ENCODE data around the gene ZNF341. TPM values are rescaled to one million over a fixed set of nuclear protein-coding genes. Genes with fewer than 3 reads are reported as not detected.

ZNF341 gene
- total and polyA plus RNA-seq, 3 experiments from 2014 or later = 2.6 to 5.0 (median 4.5) TPM

DNA sequence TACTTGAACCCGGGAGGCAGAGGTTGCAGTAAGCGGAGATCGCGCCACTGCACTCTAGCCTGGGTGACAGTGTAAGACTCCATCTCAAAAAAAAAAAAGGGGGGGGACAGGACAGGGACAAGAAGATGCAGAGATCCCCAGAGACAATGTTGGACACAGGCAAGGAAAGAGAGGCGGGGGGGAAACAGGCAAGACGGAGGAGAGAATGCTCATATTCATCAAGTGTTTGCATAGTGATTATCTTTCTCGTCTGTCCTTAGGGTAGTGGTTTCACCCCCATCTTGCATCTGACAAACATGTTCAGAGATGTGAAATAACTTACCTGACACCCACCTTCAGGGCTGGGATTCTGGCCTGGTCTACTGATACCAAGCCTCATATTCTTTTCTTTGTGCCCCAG lies 108.4 kb downstream of the ZNF341 start:
- DNase-seq = no peak
- POLR2A ChIA-PET = interaction anchor here (0.7 kb wide), 1 partner anchor 350 kb away, joined by 5 read pairs; no protein-coding TSS in a partner anchor
- Mint-ChIP-seq H3K4me3 (peak overlapping the region in 1 of 7 donors; percentile 3), H3K4me1 (peaks cover 83 to 97% (median 92%) of the 10 kb centered on the region in 3 donors), H3K9me3 (no peaks in the 10 kb centered on the region), H3K36me3 (peaks cover 0 to 11% (median 4%) of the 10 kb centered on the region in 3 donors), H3K27me3 (no peaks in the 10 kb centered on the region), H3K27ac (peak overlapping the region in 1 of 8 donors; percentile 45)
- peaks cover 66% of the 10 kb centered on the region for H3K4me1 ChIP-seq (ENCODE audit: insufficient read depth, low read length)
- H3K9me3 ChIP-seq (ENCODE audit: low read length) = no peaks in the 10 kb centered on the region
- H3K27ac ChIP-seq (ENCODE audit: low read depth, low read length) = no peak overlapping the region
- no peaks in the 10 kb centered on the region for H3K36me3 ChIP-seq (ENCODE audit: insufficient read depth, low read length)
- CTCF ChIA-PET = no interaction called here
- H3K27me3 ChIP-seq (ENCODE audit: insufficient read depth, low read length, poor library complexity, severe bottlenecking) = no peaks in the 10 kb centered on the region
- H3K4me3 ChIP-seq (ENCODE audit: low read length) = no peak overlapping the region

DNA sequence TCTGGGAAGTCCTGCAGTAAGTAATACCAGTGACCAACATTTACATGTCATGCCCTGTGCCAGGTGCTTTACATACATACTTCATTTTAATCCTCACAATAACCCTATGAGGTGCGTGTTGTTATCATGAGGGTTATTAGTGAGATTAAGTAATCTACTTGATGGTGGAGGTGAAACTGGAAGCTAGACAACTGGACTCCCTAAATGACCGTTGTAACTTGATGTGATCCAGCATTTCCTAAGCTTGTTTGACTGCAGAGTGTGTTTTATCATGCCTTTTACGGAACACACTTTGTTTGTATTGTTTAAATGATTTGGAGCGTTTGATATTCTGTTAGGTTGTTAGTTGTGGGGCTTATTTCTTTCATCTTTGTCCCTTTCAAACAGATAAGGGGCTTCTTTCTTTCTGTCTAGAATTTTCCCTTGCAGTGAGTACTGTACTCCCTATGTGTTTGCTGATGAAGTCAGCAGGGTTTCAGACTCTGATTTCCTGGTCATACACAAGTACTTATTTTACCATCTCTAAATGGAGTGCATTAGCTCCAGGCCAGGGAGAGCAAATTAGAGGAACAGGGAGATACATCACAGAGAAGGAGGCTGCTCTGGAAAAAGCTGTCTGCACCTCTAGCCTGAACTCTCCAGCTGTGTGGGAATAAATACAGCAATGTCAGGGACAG lies 109.1 kb downstream of the ZNF341 start:
- peaks cover 0 to 7% (median 0%) of the 10 kb centered on the region in 3 donors for H3K36me3 Mint-ChIP-seq
- Histone ChIP-seq H3K36me3 (ENCODE audit: insufficient read depth, low read length) (no peaks in the 10 kb centered on the region), H3K27me3 (ENCODE audit: insufficient read depth, low read length, poor library complexity, severe bottlenecking) (no peaks in the 10 kb centered on the region), H3K4me3 (ENCODE audit: low read length) (no peak overlapping the region), H3K27ac (ENCODE audit: low read depth, low read length) (no peak overlapping the region), H3K9me3 (ENCODE audit: low read length) (no peaks in the 10 kb centered on the region), H3K4me1 (ENCODE audit: insufficient read depth, low read length) (peaks cover 66% of the 10 kb centered on the region)
- ChIA-PET POLR2A (no interaction called here), CTCF (no interaction called here)
- H3K27me3 Mint-ChIP-seq = no peaks in the 10 kb centered on the region
- H3K27ac Mint-ChIP-seq = peak overlapping the region in 3 of 8 donors; percentile 14 to 45 (median 32)
- no peaks in the 10 kb centered on the region for H3K9me3 Mint-ChIP-seq
- peaks cover 83 to 97% (median 92%) of the 10 kb centered on the region in 3 donors for H3K4me1 Mint-ChIP-seq
- DNase-seq = no peak
- peak overlapping the region in 1 of 7 donors; percentile 3 for H3K4me3 Mint-ChIP-seq

DNA sequence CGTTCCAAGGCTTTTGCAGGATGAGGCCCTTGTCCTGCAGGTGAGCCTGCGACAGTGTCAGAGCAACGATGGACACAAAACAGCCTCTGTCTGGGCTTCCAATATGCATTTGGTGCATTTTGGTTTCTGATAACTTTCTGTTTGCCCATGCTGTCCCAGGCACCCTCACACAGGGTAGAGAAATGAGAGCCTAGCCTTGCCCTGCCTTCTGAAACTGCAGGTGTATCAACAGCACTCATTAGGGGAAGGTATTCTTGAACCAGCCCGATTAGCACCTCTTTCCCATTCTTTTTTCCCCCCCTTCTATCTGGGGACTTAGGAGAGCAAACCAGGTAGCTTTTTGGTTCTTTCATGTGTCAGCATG lies 109.6 kb downstream of the ZNF341 start:
- Histone ChIP-seq H3K4me1 (ENCODE audit: insufficient read depth, low read length) (peaks cover 69% of the 10 kb centered on the region), H3K4me3 (ENCODE audit: low read length) (no peak overlapping the region), H3K27me3 (ENCODE audit: insufficient read depth, low read length, poor library complexity, severe bottlenecking) (no peaks in the 10 kb centered on the region), H3K36me3 (ENCODE audit: insufficient read depth, low read length) (no peaks in the 10 kb centered on the region), H3K9me3 (ENCODE audit: low read length) (no peaks in the 10 kb centered on the region), H3K27ac (ENCODE audit: low read depth, low read length) (no peak overlapping the region)
- H3K9me3 Mint-ChIP-seq = no peaks in the 10 kb centered on the region
- H3K27ac Mint-ChIP-seq = peak overlapping the region in 7 of 8 donors; percentile 1 to 66 (median 19)
- H3K4me1 Mint-ChIP-seq = peaks cover 83 to 97% (median 92%) of the 10 kb centered on the region in 3 donors
- CTCF ChIA-PET = interaction anchor here (1.0 kb wide), 1 partner anchor 10 kb away, joined by 3 read pairs; no protein-coding TSS in a partner anchor
- H3K36me3 Mint-ChIP-seq = peaks cover 0 to 2% (median 2%) of the 10 kb centered on the region in 3 donors
- no peak for DNase-seq
- H3K27me3 Mint-ChIP-seq = no peaks in the 10 kb centered on the region
- POLR2A ChIA-PET = no interaction called here
- no peak overlapping the region for H3K4me3 Mint-ChIP-seq

Other genes with a start within 250 kb of the ZNF341 start
- 10 to 100 TPM; 10.7 to 11.9 TPM for gene CBFA2T2, start 241.9 kb upstream of the ZNF341 start, total RNA-seq
- 25.8 TPM for gene CBFA2T2, start 241.9 kb upstream of the ZNF341 start, polyA plus RNA-seq
- gene C20orf144, start 69.7 kb upstream of the ZNF341 start, total RNA-seq = under 1 TPM; 0.16 to 0.24 TPM
- gene C20orf144, start 69.7 kb upstream of the ZNF341 start, polyA plus RNA-seq = not detected
- gene ACTL10, start 65.1 kb upstream of the ZNF341 start, total RNA-seq = 1 to 10 TPM; 3.8 to 4.6 TPM
- 6.6 TPM for gene ACTL10, start 65.1 kb upstream of the ZNF341 start, polyA plus RNA-seq
- 10 to 100 TPM; 19.0 to 20.6 TPM for gene NECAB3, start 57.6 kb upstream of the ZNF341 start, total RNA-seq
- 2.7 TPM for gene NECAB3, start 57.6 kb upstream of the ZNF341 start, polyA plus RNA-seq
- 10 to 100 TPM; 68.8 to 72.3 TPM for gene E2F1, start 45.6 kb upstream of the ZNF341 start, total RNA-seq
- gene E2F1, start 45.6 kb upstream of the ZNF341 start, polyA plus RNA-seq = 0.52 TPM
- gene PXMP4, start 11.7 kb upstream of the ZNF341 start, total RNA-seq = 1 to 10 TPM; 8.4 to 9.1 TPM
- gene PXMP4, start 11.7 kb upstream of the ZNF341 start, polyA plus RNA-seq = 23.6 TPM
- 10 to 100 TPM; 78.3 to 79.9 TPM for gene CHMP4B, start 79.4 kb downstream of the ZNF341 start, total RNA-seq
- gene CHMP4B, start 79.4 kb downstream of the ZNF341 start, polyA plus RNA-seq = 5.7 TPM

Data from CD8-positive, alpha-beta memory T cell (primary cell).